Lower leg skin (tissue), 4 donors: Measurements from ENCODE around the gene PDE3A. TPM values are rescaled to one million over a fixed set of nuclear protein-coding genes. Genes with fewer than 3 reads are reported as not detected.

Experiments used
- DNase-seq, 2 donors: peaks; one replicate each; pipeline ENCODE4 v3.0.0-alpha.2; 2019; ENCODE audit warnings: low spot score in 2 of 2
- H3K4me3 ChIP-seq: fragments of 200-600 bp; sonication (generic); 2 replicates; pipeline ENCODE4 v1.5.1; 2017; ENCODE audit warnings: mild to moderate bottlenecking, low read depth; ENCODE audit not compliant: poor library complexity, severe bottlenecking
- CTCF ChIP-seq, 3 donors: fragments of 450-650 bp; IDR thresholded peaks; one replicate each; pipeline ENCODE4 v1.5.1; 2016; ENCODE audit warnings: antibody characterized with exemption in 3 of 3, mild to moderate bottlenecking in 3 of 3, moderate library complexity in 2 of 3
- POLR2A ChIP-seq, 2 donors: fragments of 450-650 bp; IDR thresholded peaks; one replicate each; pipeline ENCODE4 v1.6.1; 2016 to 2017; ENCODE audit warnings: antibody characterized with exemption in 2 of 2, mild to moderate bottlenecking in 1 of 2, moderate library complexity in 1 of 2
- WGBS, 2 donors: methylation state at CpG; one replicate each; pipeline ENCODE4 v1.1.5; 2018; 5-methylcytosine and 5-hydroxymethylcytosine counted together
- intact Hi-C: fragments of 100-400 bp; cut with DNase I; formaldehyde crosslinking; loops from one replicate; pipeline ENCODE4 v1.15.0; 2023; ENCODE audit warnings: low total_unique reads
- total RNA-seq, 4 donors: library from RNA; depleted of rRNA; stranded (reverse); fragments of >200 nt; gene quantifications; one replicate each; pipeline ENCODE4 v1.1.0, GENCODE V29; 2016

Gene PDE3A
- total RNA-seq, 4 donors from 2014 or later, result 1.5 to 3.2 (median 2.7) TPM

GRCh38 chr12:20438299-20438779 lies 70.0 kb downstream of the PDE3A start:
- TF ChIP-seq POLR2A (IDR thresholded peaks at IDR 0.05), result no peak
- TF ChIP-seq CTCF (IDR thresholded peaks at IDR 0.05), result no peak
- DNase-seq, result no peak
- intact Hi-C loops, result no loop called here
- no peak overlapping the region for H3K4me3 ChIP-seq
- 61 to 67% methylated on average over 2 of the region's 2 CpGs for WGBS, 2 donors

GRCh38 chr12:20439626-20440025 lies 71.3 kb downstream of the PDE3A start:
- intact Hi-C loops, result no loop called here
- DNase-seq, result no peak
- no peak overlapping the region for H3K4me3 ChIP-seq
- TF ChIP-seq POLR2A (IDR thresholded peaks at IDR 0.05) (no peak), CTCF (IDR thresholded peaks at IDR 0.05) (no peak)
- 64 to 69% methylated on average over 1 of the region's 1 CpG for WGBS, 2 donors

- intact Hi-C loops, result no loop called here
- no peak for DNase-seq
- H3K4me3 ChIP-seq, result no peak overlapping the region
- TF ChIP-seq POLR2A (IDR thresholded peaks at IDR 0.05) (no peak), CTCF (IDR thresholded peaks at IDR 0.05) (no peak)
- WGBS, 2 donors, result 22 to 33% methylated on average over 1 of the region's 1 CpG
Observed at GRCh38 chr12:20440408-20440807, 72.1 kb downstream of the PDE3A start.

GRCh38 chr12:20442322-20442721 lies 74.0 kb downstream of the PDE3A start:
- H3K4me3 ChIP-seq, result no peak overlapping the region
- 72 to 78% methylated on average over 6 of the region's 6 CpGs for WGBS, 2 donors
- intact Hi-C loops, result no loop called here
- DNase-seq, result no peak
- TF ChIP-seq POLR2A (IDR thresholded peaks at IDR 0.05) (no peak), CTCF (IDR thresholded peaks at IDR 0.05) (no peak)

- no peak for TF ChIP-seq POLR2A (IDR thresholded peaks at IDR 0.05)
- no peak for TF ChIP-seq CTCF (IDR thresholded peaks at IDR 0.05)
- WGBS, 2 donors, result 72 to 76% methylated on average over 3 of the region's 3 CpGs
- intact Hi-C loops, result no loop called here
- DNase-seq, result no peak
- no peak overlapping the region for H3K4me3 ChIP-seq
Observed at GRCh38 chr12:20443255-20443654, 74.9 kb downstream of the PDE3A start.

GRCh38 chr12:20443792-20444191 lies 75.5 kb downstream of the PDE3A start:
- H3K4me3 ChIP-seq, result no peak overlapping the region
- intact Hi-C loops, result no loop called here
- TF ChIP-seq POLR2A (IDR thresholded peaks at IDR 0.05) (no peak), CTCF (IDR thresholded peaks at IDR 0.05) (no peak)
- no peak for DNase-seq
- 40 to 52% methylated on average over 2 of the region's 2 CpGs for WGBS, 2 donors
